AG04449 (cell line): ENCODE measurements around the gene ITPR2.

Experiments used
- CTCF ChIA-PET: fragments of 350-600 bp; formaldehyde crosslinking; extraction: SDS; loops from one replicate; lab custom pipeline; 2021; ENCODE audit warnings: antibody characterized with exemption; lab: Yijun Ruan, JAX
- POLR2A ChIA-PET: fragments of 400-600, 350-600 bp; formaldehyde crosslinking; extraction: SDS; loops from one replicate; lab custom pipeline; 2020; ENCODE audit warnings: antibody characterized with exemption, inconsistent platforms; lab: Yijun Ruan, JAX
- DNase-seq: peaks from one replicate; pipeline ENCODE4 v3.0.0-alpha.2; 2010; ENCODE audit warnings: low read depth, low spot score
- H3K4me3 ChIP-seq: 2 replicates; pipeline ENCODE4 v1.5.1; 2011; ENCODE audit warnings: low read depth, mild to moderate bottlenecking, control low read depth, low read length
- CTCF ChIP-seq: IDR thresholded peaks from one replicate; pipeline ENCODE4 v1.5.1; 2011; ENCODE audit warnings: mild to moderate bottlenecking, moderate library complexity, low read length, control low read depth, inconsistent platforms; ENCODE audit not compliant: insufficient read depth; ENCODE audit errors: missing control alignments

ITPR2 gene

GRCh38 chr12:26854031-26854390 is 21.0 kb upstream of the ITPR2 start:
- no peak for TF ChIP-seq CTCF
- H3K4me3 ChIP-seq: no peak overlapping the region
- no peak for DNase-seq
- ChIA-PET POLR2A (no interaction called here), CTCF (interaction anchor here (0.8 to 4.4 kb wide), 11 partner anchors 8 to 452 kb away, joined by 3 to 19 read pairs (median 4); partner anchors contain the start of gene TM7SF3)

GRCh38 chr12:26853303-26854030 is 20.5 kb upstream of the ITPR2 start:
- no peak overlapping the region for H3K4me3 ChIP-seq

GRCh38 chr12:26851031-26851809 is 18.2 kb upstream of the ITPR2 start:
- ChIA-PET POLR2A (no interaction called here), CTCF (interaction anchor here (1.5 to 6.5 kb wide), 7 partner anchors 9 to 165 kb away, joined by 3 to 54 read pairs (median 4); partner anchors contain the start of genes ITPR2 and TM7SF3)
- no peak overlapping the region for H3K4me3 ChIP-seq
- DNase-seq: no peak
- no peak for TF ChIP-seq CTCF

More at GRCh38 chr12:26853303-26854030, 20.5 kb upstream of the ITPR2 start:
- ChIA-PET CTCF (interaction anchor here (1.2 to 6.5 kb wide), 9 partner anchors 10 to 288 kb away, joined by 3 to 54 read pairs (median 5); partner anchors contain the start of gene TM7SF3), POLR2A (no interaction called here)
- no peak for DNase-seq
- TF ChIP-seq CTCF: peak; percentile 77

- TF ChIP-seq CTCF: no peak
- ChIA-PET POLR2A (no interaction called here), CTCF (interaction anchor here (0.9 to 6.5 kb wide), 6 partner anchors 10 to 458 kb away, joined by 3 to 54 read pairs (median 4); partner anchors contain the start of gene ITPR2)
- DNase-seq: no peak
- no peak overlapping the region for H3K4me3 ChIP-seq
Measured at GRCh38 chr12:26848156-26848825, 15.3 kb upstream of the ITPR2 start.

GRCh38 chr12:26847431-26847830 is 14.4 kb upstream of the ITPR2 start:
- POLR2A ChIA-PET: no interaction called here

More at GRCh38 chr12:26847431-26847830, 14.4 kb upstream of the ITPR2 start:
- H3K4me3 ChIP-seq: no peak overlapping the region
- CTCF ChIA-PET: interaction anchor here (0.9 to 6.5 kb wide), 5 partner anchors 10 to 459 kb away, joined by 3 to 54 read pairs (median 4); partner anchors contain the start of gene ITPR2
- no peak for DNase-seq
- no peak for TF ChIP-seq CTCF
